BJ (cell line): ENCODE results near the gene ATP6V1A. TPM values are rescaled to one million over a fixed set of nuclear protein-coding genes. Genes with fewer than 3 reads are reported as not detected.

ENCODE experiments used
- CTCF ChIA-PET: fragments of 350-600 bp; formaldehyde crosslinking; extraction: SDS; loops from one replicate; lab custom pipeline; 2021; ENCODE audit warnings: antibody characterized with exemption, inconsistent platforms; lab: Yijun Ruan, JAX
- POLR2A ChIA-PET: fragments of 300-600 bp; sonication (Branson Sonifier 250); formaldehyde crosslinking; extraction: SDS; loops from one replicate; lab custom pipeline; 2021; ENCODE audit warnings: antibody characterized with exemption; lab: Charles Lee
- DNase-seq: peaks from one replicate; pipeline ENCODE4 v3.0.0-alpha.2; 2011; ENCODE audit warnings: low read depth
- H3K27me3 ChIP-seq: 2 replicates; pipeline ENCODE4 v1.6.0; 2011; ENCODE audit warnings: low read length; ENCODE audit not compliant: control insufficient read depth, insufficient read depth
- H3K36me3 ChIP-seq: 2 replicates; pipeline ENCODE4 v1.5.1; 2011; ENCODE audit warnings: low read length; ENCODE audit not compliant: control insufficient read depth, insufficient read depth
- H3K4me3 ChIP-seq: 2 replicates; pipeline ENCODE4 v1.5.1; 2011; ENCODE audit warnings: low read depth, mild to moderate bottlenecking, control low read depth, low read length
- CTCF ChIP-seq: IDR thresholded peaks from 2 replicates; pipeline ENCODE4 v1.5.1; 2011; ENCODE audit warnings: low read depth, mild to moderate bottlenecking, control low read depth, inconsistent platforms, low read length, moderate library complexity; ENCODE audit not compliant: insufficient read depth
- polyA plus RNA-seq: library from polyadenylated mRNA; depleted of rRNA; stranded (reverse); fragments of >200 nt; gene quantifications from 2 replicates; pipeline ENCODE4 v1.2.3, GENCODE V29; 2011

The ATP6V1A gene
- polyA plus RNA-seq, 1 experiment: 14.5 TPM

DNA sequence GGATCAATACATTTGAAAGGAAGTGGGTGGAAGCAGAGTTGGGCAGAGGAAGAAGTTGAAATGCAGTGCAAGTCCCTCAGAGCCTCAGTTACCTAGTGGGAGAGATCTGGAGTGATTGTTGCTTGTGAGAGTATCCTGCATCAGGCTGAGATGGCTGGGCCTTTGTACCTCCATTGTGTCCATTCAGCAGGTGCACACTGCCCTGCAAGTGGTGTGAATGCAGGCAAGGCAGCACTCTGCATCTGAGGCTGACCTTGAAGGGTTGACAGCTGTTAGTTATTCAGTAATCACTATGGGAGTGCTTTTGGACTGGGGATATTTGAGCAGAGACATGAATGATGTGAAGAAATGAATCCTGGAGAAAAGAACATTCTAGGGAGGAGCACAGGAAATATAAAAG is 25.2 kb downstream of the ATP6V1A start:
- no peak for DNase-seq
- Histone ChIP-seq H3K27me3 (no peaks in the 10 kb centered on the region), H3K4me3 (no peak overlapping the region), H3K36me3 (no peaks in the 10 kb centered on the region)
- CTCF ChIA-PET: no interaction called here
- no peak for TF ChIP-seq CTCF
- POLR2A ChIA-PET: no interaction called here

- peak; percentile 71 for DNase-seq
- Histone ChIP-seq H3K4me3 (no peak overlapping the region), H3K27me3 (no peaks in the 10 kb centered on the region), H3K36me3 (no peaks in the 10 kb centered on the region)
- ChIA-PET CTCF (interaction anchor here (0.8 to 1.5 kb wide), 2 partner anchors 27 to 37 kb away, joined by 3 read pairs; partner anchors contain the start of genes ATP6V1A and NAA50), POLR2A (interaction anchor here (0.8 kb wide), 1 partner anchor 10 kb away, joined by 3 read pairs; no protein-coding TSS in a partner anchor)
- no peak for TF ChIP-seq CTCF
These were observed 26.5 kb downstream of the ATP6V1A start for GRCh38 chr3:113773381-113773780.

- no peak overlapping the region for H3K4me3 ChIP-seq
- TF ChIP-seq CTCF: no peak
- DNase-seq: no peak
- POLR2A ChIA-PET: no interaction called here
- no peaks in the 10 kb centered on the region for H3K36me3 ChIP-seq
- CTCF ChIA-PET: no interaction called here
- no peaks in the 10 kb centered on the region for H3K27me3 ChIP-seq
These were observed 28.7 kb downstream of the ATP6V1A start for GRCh38 chr3:113775516-113775915.

- DNase-seq: no peak
- Histone ChIP-seq H3K36me3 (no peaks in the 10 kb centered on the region), H3K27me3 (no peaks in the 10 kb centered on the region), H3K4me3 (no peak overlapping the region)
- CTCF ChIA-PET: no interaction called here
- TF ChIP-seq CTCF: no peak
- POLR2A ChIA-PET: no interaction called here
These were observed 29.7 kb downstream of the ATP6V1A start for GRCh38 chr3:113776564-113776963.

GRCh38 chr3:113783463-113783862 is 36.6 kb downstream of the ATP6V1A start:
- H3K4me3 ChIP-seq: no peak overlapping the region
- no peaks in the 10 kb centered on the region; the same call in 1 of the 2 replicates for H3K36me3 ChIP-seq
- ChIA-PET POLR2A (interaction anchor here (0.9 to 1.0 kb wide), 2 partner anchors 10 to 39 kb away, joined by 3 read pairs; no protein-coding TSS in a partner anchor), CTCF (interaction anchor here (0.6 to 2.3 kb wide), 2 partner anchors 38 to 70 kb away, joined by 3 to 7 read pairs; partner anchors contain the start of gene NAA50)
- DNase-seq: peak; percentile 98
- TF ChIP-seq CTCF: no peak
- H3K27me3 ChIP-seq: no peaks in the 10 kb centered on the region
